Measurements from ENCODE around the gene ADAMTS12.

- no peak for TF ChIP-seq CTCF (IDR thresholded peaks at IDR 0.05)
- TF ChIP-seq POLR2A (IDR thresholded peaks at IDR 0.05): no peak
These were observed 29.2 kb upstream of the ADAMTS12 start for GRCh38 chr5:33921002-33921401.

Measured in body of pancreas (tissue), 4 donors.